Activated T-helper 9 cell treated with anti-CD3 and anti-CD28 coated beads, Interleukin-2, amount 50 U/mL, for 16 hours (primary cell): Measurements from ENCODE around the gene ALB.

Source experiments
- DNase-seq: peaks from one replicate; pipeline ENCODE4 v3.0.0-alpha.2; 2020; ENCODE audit warnings: low read depth

ALB gene

GRCh38 chr4:73409012-73409862 lies 5.2 kb downstream of the ALB start:
- DNase-seq: no peak

- DNase-seq: no peak
Observed at GRCh38 chr4:73409978-73410548, 6.0 kb downstream of the ALB start.

GRCh38 chr4:73410916-73411730 lies 7.0 kb downstream of the ALB start:
- DNase-seq: no peak

DNA sequence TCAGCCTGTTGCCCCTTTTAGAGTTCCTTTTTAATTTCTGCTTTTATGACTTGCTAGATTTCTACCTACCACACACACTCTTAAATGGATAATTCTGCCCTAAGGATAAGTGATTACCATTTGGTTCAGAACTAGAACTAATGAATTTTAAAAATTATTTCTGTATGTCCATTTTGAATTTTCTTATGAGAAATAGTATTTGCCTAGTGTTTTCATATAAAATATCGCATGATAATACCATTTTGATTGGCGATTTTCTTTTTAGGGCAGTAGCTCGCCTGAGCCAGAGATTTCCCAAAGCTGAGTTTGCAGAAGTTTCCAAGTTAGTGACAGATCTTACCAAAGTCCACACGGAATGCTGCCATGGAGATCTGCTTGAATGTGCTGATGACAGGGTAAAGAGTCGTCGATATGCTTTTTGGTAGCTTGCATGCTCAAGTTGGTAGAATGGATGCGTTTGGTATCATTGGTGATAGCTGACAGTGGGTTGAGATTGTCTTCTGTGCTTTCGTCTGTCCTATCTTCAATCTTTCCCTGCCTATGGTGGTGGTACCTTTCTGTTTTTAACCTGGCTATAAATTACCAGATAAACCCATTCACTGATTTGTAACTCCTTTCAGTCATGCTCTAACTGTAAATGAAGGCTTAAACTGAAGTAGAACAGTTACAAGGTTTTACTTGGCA lies 7.8 kb downstream of the ALB start:
- no peak for DNase-seq

GRCh38 chr4:73413294-73413755 lies 9.2 kb downstream of the ALB start:
- DNase-seq: no peak

- no peak for DNase-seq
Observed at GRCh38 chr4:73414936-73415271, 10.8 kb downstream of the ALB start.

- no peak for DNase-seq
Observed at GRCh38 chr4:73415807-73416238, 11.7 kb downstream of the ALB start.

- no peak for DNase-seq
Observed at GRCh38 chr4:73416423-73417087, 12.5 kb downstream of the ALB start.

DNA sequence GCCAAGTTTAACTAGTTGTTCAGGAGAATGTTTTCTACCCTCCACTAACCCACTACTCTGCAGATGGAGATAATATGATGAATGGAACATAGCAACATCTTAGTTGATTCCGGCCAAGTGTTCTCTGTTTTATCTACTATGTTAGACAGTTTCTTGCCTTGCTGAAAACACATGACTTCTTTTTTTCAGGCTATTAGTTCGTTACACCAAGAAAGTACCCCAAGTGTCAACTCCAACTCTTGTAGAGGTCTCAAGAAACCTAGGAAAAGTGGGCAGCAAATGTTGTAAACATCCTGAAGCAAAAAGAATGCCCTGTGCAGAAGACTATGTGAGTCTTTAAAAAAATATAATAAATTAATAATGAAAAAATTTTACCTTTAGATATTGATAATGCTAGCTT lies 13.3 kb downstream of the ALB start:
- DNase-seq: no peak

GRCh38 chr4:73417973-73418372 lies 13.9 kb downstream of the ALB start:
- no peak for DNase-seq

DNA sequence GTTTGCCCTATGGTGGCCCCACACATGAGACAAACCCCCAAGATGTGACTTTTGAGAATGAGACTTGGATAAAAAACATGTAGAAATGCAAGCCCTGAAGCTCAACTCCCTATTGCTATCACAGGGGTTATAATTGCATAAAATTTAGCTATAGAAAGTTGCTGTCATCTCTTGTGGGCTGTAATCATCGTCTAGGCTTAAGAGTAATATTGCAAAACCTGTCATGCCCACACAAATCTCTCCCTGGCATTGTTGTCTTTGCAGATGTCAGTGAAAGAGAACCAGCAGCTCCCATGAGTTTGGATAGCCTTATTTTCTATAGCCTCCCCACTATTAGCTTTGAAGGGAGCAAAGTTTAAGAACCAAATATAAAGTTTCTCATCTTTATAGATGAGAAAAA lies 14.6 kb downstream of the ALB start:
- DNase-seq: no peak

- DNase-seq: no peak
Observed at GRCh38 chr4:73419106-73420038, 15.3 kb downstream of the ALB start.

DNA sequence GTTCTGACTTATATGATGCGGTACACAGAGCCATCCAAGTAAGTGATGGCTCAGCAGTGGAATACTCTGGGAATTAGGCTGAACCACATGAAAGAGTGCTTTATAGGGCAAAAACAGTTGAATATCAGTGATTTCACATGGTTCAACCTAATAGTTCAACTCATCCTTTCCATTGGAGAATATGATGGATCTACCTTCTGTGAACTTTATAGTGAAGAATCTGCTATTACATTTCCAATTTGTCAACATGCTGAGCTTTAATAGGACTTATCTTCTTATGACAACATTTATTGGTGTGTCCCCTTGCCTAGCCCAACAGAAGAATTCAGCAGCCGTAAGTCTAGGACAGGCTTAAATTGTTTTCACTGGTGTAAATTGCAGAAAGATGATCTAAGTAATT lies 16.5 kb downstream of the ALB start:
- DNase-seq: no peak

- no peak for DNase-seq
Observed at GRCh38 chr4:73421708-73422457, 17.8 kb downstream of the ALB start.

DNA sequence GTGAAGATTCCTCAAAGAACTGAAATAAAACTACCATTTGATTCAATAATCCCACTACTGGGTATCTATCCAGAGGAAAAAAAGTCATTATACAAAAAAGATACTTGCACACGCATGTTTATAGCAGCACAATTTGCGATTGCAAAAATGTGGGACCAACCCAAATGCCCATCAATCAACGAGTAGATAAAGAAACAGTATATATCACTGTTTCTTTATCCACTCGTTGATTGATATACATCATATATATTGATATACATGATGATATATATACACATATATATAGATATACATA lies 18.3 kb downstream of the ALB start:
- DNase-seq: no peak

GRCh38 chr4:73423184-73423583 lies 19.1 kb downstream of the ALB start:
- no peak for DNase-seq

DNA sequence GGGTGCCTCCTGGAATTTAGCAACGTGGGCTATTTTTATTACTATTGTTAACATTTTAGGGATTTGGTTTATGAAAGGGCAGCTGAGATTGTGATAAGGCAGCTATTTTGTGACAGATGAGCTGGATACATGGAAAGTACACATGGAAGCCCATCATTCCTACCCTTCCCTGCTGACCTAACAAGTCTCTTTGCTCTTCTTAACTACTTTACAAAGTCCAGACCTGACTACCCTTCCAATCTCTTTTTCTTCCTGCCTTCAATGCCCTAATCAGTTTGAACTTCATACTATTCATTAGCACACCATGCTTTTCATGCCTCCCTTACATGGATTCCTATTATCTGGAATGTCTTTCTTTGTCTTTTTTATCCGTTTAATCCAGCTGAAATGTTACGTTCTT lies 22.6 kb downstream of the ALB start:
- DNase-seq: no peak

- no peak for DNase-seq
Observed at GRCh38 chr4:73429118-73429517, 25.0 kb downstream of the ALB start.

DNA sequence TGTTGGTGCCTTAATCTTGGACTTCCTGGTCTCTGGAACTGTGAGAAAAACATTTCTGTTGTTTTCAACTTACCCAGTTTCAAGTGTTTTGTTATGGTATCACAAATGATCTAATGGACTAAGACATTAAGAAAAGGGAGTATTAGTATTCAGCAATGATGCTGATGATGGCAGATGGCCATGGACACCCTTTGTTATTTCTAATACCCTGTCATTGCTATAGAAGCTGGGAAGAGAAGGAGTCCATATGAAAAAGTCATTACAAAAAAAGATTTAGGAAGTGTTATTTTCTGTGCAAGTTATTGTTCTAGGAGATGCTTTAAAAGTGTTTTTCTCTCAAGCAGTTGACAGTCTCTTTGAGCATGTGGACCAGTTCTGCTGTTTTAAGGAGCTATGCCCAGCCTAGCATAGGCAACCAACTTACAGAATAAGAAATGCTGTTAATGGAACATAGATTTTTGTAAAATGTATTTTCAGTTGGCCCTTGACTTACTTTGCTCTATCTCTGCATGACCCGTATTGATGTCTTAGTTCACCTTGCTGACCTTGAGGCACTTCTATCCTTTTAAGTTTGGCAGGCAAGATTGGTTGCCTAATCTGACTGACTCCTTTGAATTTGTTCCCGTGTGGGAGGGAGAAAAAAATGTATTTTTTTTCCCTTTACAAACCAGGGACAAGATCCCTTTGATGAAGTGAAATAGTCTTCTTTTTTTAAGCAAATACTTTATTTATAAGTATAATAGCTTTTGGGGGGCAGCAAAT lies 25.9 kb downstream of the ALB start:
- no peak for DNase-seq

DNA sequence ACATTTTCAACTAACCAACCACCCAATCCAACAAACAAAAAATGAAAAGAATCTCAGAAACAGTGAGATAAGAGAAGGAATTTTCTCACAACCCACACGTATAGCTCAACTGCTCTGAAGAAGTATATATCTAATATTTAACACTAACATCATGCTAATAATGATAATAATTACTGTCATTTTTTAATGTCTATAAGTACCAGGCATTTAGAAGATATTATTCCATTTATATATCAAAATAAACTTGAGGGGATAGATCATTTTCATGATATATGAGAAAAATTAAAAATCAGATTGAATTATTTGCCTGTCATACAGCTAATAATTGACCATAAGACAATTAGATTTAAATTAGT lies 27.7 kb downstream of the ALB start:
- DNase-seq: no peak
